ENCODE measurements around the gene CSNK1A1.

- TF ChIP-seq CTCF (conservative IDR thresholded peaks at IDR 0.05; ENCODE audit: low read depth, low read length): no peak
- TF ChIP-seq EZH2 (IDR thresholded peaks at IDR 0.05; ENCODE audit: borderline replicate concordance, low read depth, low read length, poor library complexity, severe bottlenecking): no peak
Measured at GRCh38 chr5:149495673-149496072, 55.6 kb downstream of the CSNK1A1 start.

Data from A673 (cell line).